K562 (cell line): ENCODE data around the gene IRF2.

ENCODE experiments used
- CHD2 ChIP-seq: IDR thresholded peaks from 2 replicates; pipeline ENCODE4 v1.6.1; 2011; ENCODE audit warnings: low read depth, low read length
- CTCF ChIP-seq, 3 experiments: IDR thresholded peaks in 2 of 3; conservative IDR thresholded peaks in 1 of 3; 2 replicates each; pipeline ENCODE4 v1.5.1; 2011 to 2012; ENCODE audit warnings: low read length in 3 of 3, mild to moderate bottlenecking in 3 of 3, control low read depth in 2 of 3, improper control_type of control experiment in 1 of 3, inconsistent platforms in 1 of 3, low read depth in 1 of 3, mixed read lengths in 1 of 3, moderate library complexity in 1 of 3; ENCODE audit not compliant: insufficient read depth in 2 of 3
- MEF2D ChIP-seq: conservative IDR thresholded peaks from 2 replicates; pipeline ENCODE4 v1.6.1; 2016; ENCODE audit warnings: low read depth, missing genetic modification characterization, missing compliant biosample characterization
- REST ChIP-seq, 2 experiments: fragments of 450-650 bp; formaldehyde crosslinking in 1 of 2; IDR thresholded peaks; 2 replicates each; pipeline versions ENCODE4 v1.4.0 to v1.6.1; 2014 to 2020; ENCODE audit warnings: mild to moderate bottlenecking in 2 of 2, borderline replicate concordance in 1 of 2, low read depth in 1 of 2
- ZNF174 ChIP-seq: fragments of 250-450 bp; sonication (Bioruptor Pico); IDR thresholded peaks from 2 replicates; pipeline ENCODE4 v1.4.0; 2020; ENCODE audit warnings: mild to moderate bottlenecking

DNA sequence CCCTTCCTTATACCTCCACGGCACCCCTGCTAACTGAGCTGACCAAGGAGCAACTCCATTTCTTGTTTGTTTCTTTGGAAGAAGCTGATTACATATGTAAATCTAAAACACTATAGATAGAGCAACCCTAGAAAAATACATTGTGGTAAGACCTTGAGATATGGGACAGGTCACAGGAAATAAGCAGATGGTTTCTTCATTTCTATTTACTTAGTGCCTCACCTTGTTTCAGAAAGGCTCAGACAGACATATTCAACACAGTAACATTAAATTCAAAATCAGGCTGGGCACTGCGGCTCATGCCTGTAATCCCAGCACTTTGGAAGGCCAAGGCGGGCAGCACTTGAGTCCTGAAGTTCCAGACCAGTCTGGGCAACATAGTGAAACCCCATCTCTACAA, 47.3 kb downstream of the IRF2 start:
- TF ChIP-seq REST (IDR thresholded peaks at IDR 0.05; ENCODE audit: borderline replicate concordance) (no peak), REST (CRISPR knock-in tag; IDR thresholded peaks at IDR 0.05; ENCODE audit: low read depth) (no peak), MEF2D (tag) (no peak), CHD2 (no peak), ZNF174 (no peak), CTCF (IDR thresholded peaks at IDR 0.05 in 2 of 3, conservative IDR thresholded peaks at IDR 0.05 in 1 of 3; ENCODE audit: insufficient read depth in 2 of 3, low read depth in 1 of 3, low read length in 3 of 3) (no peak)
